Thoracic aorta (tissue), 2 donors: ENCODE results near the gene MYPOP. TPM values are rescaled to one million over a fixed set of nuclear protein-coding genes. Genes with fewer than 3 reads are reported as not detected.
A peak's percentile ranks its signal among the peaks of the same experiment; 100 is the strongest.

ENCODE experiments used
- ATAC-seq: fragments of 150-250 bp; one replicate; pipeline ENCODE4 v1.8.0; 2017; ENCODE audit warnings: low read depth; ENCODE audit not compliant: insufficient number of reproducible peaks, low FRiP score
- DNase-seq: peaks from one replicate; pipeline ENCODE4 v3.0.0-alpha.2; 2020; ENCODE audit warnings: low spot score
- H3K27ac ChIP-seq, 2 donors: fragments of 200-600 bp; sonication (generic); 1 replicate in 1 of 2; 2 replicates in 1 of 2; pipeline ENCODE4 v1.5.1; 2016; ENCODE audit warnings: mild to moderate bottlenecking in 2 of 2, moderate library complexity in 2 of 2
- H3K27me3 ChIP-seq: fragments of 200-600 bp; sonication (generic); replicated peaks from 2 replicates; pipeline ENCODE4 v1.6.0; 2016; ENCODE audit warnings: mild to moderate bottlenecking; ENCODE audit not compliant: insufficient read depth
- H3K36me3 ChIP-seq: fragments of 200-600 bp; sonication (generic); one replicate; pipeline ENCODE4 v1.5.1; 2016
- H3K4me1 ChIP-seq, 2 donors: fragments of 200-600 bp; sonication (generic); 1 replicate in 1 of 2; 2 replicates in 1 of 2; pipeline versions ENCODE4 v1.5.1 to v1.6.0; 2016; ENCODE audit warnings: low read depth in 2 of 2, mild to moderate bottlenecking in 1 of 2; ENCODE audit not compliant: control insufficient read depth in 1 of 2
- H3K4me3 ChIP-seq: fragments of 200-600 bp; sonication (generic); 2 replicates; pipeline ENCODE4 v1.5.1; 2016; ENCODE audit warnings: mild to moderate bottlenecking
- H3K9me3 ChIP-seq: fragments of 200-600 bp; sonication (generic); 2 replicates; pipeline ENCODE4 v1.5.1; 2016
- total RNA-seq, 2 donors: library from RNA; depleted of rRNA; stranded (reverse); fragments of >200 nt; gene quantifications; one replicate each; pipeline versions ENCODE4 v1.1.0 to v1.2.3, GENCODE V29; 2016
- TF ChIP-seq, protein P1 (sequence below): fragments of 200-600 bp; sonication (generic); IDR thresholded peaks from one replicate; pipeline ENCODE4 v1.5.1; 2019; ENCODE audit warnings: antibody characterized with exemption

The MYPOP gene, protein sequence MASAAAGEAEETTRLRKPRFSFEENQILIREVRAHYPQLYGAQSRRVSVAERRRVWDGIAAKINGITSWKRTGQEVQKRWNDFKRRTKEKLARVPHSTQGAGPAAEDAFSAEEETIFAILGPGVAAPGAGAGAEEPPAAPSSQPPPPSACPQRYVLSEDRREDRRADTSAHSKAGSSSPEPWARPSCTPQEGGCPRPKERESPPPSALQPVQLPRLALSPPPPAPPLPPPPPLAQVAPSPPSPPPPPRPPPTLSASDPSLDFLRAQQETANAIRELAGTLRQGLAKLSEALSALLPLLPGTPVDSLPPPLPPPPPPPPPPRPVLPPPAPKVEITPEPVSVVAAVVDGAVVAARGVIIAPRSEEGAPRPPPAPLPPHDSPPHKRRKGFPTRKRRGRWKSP
- total RNA-seq, result 1 to 10 TPM; 6.1 to 8.8 TPM

GRCh38 chr19:45901912-45902650, at the start of gene MYPOP:
Gene MYPOP, minus strand, starts transcription at chr19:45902613. Its CDS starts 840 bp downstream, at chr19:45901773.
- H3K4me1 ChIP-seq, result peaks cover 6 to 21% of the 10 kb centered on the region in 2 donors
- H3K4me3 ChIP-seq, result peak within 1 kb of the TSS; percentile 89
- H3K36me3 ChIP-seq, result peaks cover 13% of the 10 kb centered on the region
- DNase-seq, result no peak
- H3K27ac ChIP-seq, result peak within 1 kb of the TSS; percentile 52 to 76
- no peaks in the 10 kb centered on the region for H3K9me3 ChIP-seq
- H3K27me3 ChIP-seq, result no peaks in the 10 kb centered on the region
- no peak for ATAC-seq
- TF ChIP-seq, protein P1, sequence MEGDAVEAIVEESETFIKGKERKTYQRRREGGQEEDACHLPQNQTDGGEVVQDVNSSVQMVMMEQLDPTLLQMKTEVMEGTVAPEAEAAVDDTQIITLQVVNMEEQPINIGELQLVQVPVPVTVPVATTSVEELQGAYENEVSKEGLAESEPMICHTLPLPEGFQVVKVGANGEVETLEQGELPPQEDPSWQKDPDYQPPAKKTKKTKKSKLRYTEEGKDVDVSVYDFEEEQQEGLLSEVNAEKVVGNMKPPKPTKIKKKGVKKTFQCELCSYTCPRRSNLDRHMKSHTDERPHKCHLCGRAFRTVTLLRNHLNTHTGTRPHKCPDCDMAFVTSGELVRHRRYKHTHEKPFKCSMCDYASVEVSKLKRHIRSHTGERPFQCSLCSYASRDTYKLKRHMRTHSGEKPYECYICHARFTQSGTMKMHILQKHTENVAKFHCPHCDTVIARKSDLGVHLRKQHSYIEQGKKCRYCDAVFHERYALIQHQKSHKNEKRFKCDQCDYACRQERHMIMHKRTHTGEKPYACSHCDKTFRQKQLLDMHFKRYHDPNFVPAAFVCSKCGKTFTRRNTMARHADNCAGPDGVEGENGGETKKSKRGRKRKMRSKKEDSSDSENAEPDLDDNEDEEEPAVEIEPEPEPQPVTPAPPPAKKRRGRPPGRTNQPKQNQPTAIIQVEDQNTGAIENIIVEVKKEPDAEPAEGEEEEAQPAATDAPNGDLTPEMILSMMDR, result no peak

- Histone ChIP-seq H3K27ac (no peak overlapping the region), H3K4me1 (no peaks in the 10 kb centered on the region), H3K36me3 (no peaks in the 10 kb centered on the region), H3K27me3 (no peaks in the 10 kb centered on the region), H3K4me3 (no peak overlapping the region), H3K9me3 (no peaks in the 10 kb centered on the region)
- TF ChIP-seq, protein P1, result no peak
- DNase-seq (no peak), ATAC-seq (no peak)
These were observed 45.5 kb upstream of the MYPOP start for GRCh38 chr19:45947926-45948325.

GRCh38 chr19:45940515-45940805, 38.0 kb upstream of the MYPOP start:
- H3K4me3 ChIP-seq, result peak overlapping the region; percentile 43
- no peaks in the 10 kb centered on the region for H3K4me1 ChIP-seq
- no peak for ATAC-seq
- H3K27ac ChIP-seq, result no peak overlapping the region
- DNase-seq, result no peak
- no peaks in the 10 kb centered on the region for H3K27me3 ChIP-seq
- no peaks in the 10 kb centered on the region for H3K36me3 ChIP-seq
- no peaks in the 10 kb centered on the region for H3K9me3 ChIP-seq
- TF ChIP-seq, protein P1, result no peak

GRCh38 chr19:45939792-45940514, 37.5 kb upstream of the MYPOP start:
- no peak for DNase-seq
- Histone ChIP-seq H3K27ac (no peak overlapping the region), H3K4me1 (no peaks in the 10 kb centered on the region), H3K36me3 (no peaks in the 10 kb centered on the region), H3K27me3 (no peaks in the 10 kb centered on the region), H3K9me3 (no peaks in the 10 kb centered on the region), H3K4me3 (peak overlapping the region; percentile 43)
- TF ChIP-seq, protein P1, result no peak
- ATAC-seq, result no peak
